GM11168 (cell line): ENCODE results near the gene HOXC11.

Source experiments
- in situ Hi-C: fragments of 300-500 bp; cut with MboI; formaldehyde crosslinking; loops from one replicate; pipeline ENCODE4 v1.12.0; 2022; ENCODE audit warnings: low sequenced_read_pairs; ENCODE audit not compliant: unreplicated experiment

The HOXC11 gene

DNA sequence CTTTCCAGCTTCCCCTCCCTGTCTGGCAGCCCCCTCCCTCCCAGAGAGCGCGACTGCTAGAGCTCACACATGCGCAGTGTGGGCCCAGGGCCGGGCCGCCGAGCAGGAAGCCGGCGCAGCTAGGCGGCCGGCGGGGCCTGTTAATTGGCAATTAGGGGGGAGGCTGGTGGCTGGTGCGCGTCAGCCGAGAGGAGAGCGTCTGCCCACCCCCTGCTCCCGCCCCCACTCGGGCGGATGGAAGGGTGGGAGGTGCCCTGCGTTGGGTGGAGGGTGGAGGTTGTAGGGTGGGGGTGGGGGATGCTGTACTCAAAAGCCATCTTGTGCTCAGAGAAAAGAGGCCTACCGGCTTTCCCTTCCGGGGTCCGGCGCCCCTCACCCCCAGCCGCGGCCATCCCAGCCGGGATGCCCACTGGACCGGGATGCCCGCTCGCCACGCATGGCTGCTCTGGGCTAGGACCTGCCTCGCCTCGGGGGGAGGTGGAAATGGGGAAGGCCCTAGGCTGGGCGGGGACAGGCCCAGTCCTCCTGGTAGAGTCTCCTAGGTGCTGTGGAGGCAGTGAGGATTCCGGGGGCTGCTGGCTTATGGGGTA is 45.0 kb downstream of the HOXC11 start:
- in situ Hi-C loops, result no loop called here

- in situ Hi-C loops, result no loop called here
These were observed 45.6 kb downstream of the HOXC11 start for GRCh38 chr12:54018468-54018984.

DNA sequence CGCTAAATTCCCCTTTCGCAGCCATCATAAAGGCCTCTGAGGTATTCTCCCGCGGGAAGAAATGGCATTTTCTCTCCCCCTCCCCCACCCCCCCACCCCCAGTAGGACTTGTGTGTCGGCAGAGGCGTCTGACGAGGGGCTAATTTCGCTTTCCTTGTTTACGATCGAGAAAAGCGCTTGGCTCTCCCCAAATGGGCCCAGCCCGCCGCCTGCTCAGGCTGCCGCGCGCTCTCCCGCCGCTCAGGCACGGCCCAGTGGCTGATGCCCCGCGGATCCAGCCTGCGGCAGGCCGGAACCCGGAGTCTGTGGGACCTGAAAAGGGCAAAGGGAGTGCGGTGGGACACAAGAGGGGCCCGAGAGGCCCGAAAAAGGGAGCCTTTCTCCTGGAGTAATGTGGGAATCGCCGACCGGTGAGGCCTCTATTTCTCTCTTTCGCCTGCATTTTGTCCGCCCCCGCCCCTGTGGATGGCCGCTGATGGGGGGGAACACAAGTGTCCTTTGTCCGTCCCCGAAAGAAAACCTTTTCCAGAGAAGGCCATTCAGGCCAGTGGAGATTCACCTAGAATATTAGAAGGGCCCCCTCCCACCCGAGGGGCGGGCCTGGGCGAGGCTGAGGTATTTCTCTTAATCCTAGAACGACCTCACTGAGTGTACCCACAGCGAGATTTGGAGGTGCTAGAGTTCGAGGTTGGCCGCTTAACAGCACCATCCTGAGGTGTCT is 46.3 kb downstream of the HOXC11 start:
- in situ Hi-C loops, result no loop called here

DNA sequence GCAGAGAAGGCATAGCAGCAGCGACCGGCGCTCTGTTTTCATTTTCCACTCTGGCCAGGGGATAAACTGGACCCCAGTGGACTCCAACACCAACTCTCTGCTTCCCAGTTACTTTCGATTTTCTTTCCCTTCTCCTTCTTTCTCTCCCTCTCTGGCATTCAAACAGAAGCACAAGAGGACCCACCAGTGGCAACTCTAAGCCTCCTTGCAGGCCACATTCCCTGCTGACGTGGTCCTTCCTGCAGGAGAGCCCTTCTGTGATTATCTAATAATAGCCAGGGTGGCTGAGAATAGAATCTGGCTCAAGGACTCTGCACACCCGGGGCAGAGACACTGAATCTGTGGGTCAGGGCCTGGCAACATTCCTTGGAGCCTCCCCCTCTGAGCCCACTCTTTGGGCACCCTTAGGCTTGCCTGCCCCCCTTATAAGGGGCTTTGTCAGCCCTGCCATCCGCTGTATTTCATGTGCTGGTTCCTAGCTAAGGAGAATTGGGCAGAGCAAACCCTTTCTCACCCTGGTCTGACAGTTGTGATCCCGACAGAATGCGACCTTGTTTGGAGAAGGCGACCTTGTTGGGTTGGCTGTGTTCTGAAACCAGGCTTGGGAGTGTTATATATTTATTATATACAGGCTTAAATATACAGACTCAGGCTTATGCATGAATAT is 47.1 kb downstream of the HOXC11 start:
- in situ Hi-C loops, result no loop called here

- in situ Hi-C loops, result no loop called here
These were observed 47.9 kb downstream of the HOXC11 start for GRCh38 chr12:54020591-54021405.

DNA sequence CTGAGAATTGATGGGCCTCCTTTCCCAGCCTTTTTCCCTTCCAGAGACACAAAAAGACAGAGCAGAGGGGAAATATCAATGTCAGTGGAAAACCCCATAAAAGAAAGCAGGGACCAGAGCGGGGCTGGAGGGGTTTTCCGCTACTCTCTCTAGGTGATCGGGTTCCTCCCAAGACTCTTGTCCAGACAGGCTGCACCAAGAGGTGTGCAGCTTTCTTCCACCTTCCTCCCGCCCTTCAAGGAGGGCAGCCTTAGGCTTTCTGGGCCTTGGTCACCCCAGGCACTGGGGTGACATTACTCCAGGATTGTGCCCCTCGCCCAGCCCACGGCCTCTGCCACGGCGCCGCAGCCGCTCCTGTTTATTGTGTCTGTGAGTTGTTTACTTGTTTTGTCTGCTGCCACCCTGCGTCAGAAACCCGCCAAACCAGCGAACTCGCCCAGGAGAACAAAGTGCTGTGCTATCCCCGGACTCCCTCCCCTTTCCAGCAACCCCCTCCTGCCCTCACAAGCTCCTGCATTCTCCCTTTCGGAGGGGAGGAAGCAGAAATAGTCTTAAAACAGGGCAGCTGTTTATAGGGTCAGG is 48.6 kb downstream of the HOXC11 start:
- in situ Hi-C loops, result no loop called here

DNA sequence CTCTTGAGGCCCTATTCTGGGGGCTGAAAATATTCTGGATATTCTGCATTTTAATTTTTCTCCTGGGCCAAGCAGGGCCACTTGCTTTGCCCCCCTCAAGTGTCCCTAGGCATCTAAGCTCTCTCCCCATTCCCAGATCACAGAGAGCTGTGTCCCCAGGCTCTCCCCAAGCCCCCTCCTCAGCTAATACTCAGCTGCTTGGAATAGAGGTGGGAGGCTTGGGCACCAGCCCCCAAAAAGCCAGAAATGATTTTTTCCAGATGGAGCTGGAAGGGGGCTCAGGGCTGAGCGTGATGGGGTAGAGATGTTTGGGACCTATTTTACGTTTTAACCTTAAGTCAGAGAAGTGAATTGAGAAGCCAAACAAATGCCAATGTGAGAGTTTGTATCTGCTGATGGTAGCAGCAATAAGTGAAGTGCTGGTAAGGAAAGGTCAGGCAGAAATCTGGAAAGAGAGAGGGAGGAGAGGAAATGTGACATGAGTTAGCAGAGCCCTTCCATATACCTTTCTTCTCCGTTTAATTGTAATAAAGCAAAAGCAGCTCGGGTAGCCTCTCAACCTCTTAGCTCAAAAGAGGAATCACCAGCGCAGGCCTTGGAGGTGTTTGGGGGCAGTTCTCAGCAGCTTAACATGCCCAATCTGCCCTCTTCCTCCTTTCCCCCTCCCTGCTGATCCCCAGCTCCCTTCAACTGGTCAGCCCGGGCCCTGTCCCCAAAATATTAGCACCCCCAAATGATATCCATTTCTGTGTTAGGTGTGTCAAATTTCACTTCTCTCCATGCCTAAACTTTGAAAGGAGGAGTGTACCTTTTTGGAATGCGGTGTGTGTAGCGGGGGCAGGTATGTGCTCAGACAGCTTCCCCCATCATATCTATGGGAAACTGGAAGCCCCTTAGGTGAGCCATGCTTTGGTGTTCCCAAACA is 50.3 kb downstream of the HOXC11 start:
- in situ Hi-C loops, result no loop called here

DNA sequence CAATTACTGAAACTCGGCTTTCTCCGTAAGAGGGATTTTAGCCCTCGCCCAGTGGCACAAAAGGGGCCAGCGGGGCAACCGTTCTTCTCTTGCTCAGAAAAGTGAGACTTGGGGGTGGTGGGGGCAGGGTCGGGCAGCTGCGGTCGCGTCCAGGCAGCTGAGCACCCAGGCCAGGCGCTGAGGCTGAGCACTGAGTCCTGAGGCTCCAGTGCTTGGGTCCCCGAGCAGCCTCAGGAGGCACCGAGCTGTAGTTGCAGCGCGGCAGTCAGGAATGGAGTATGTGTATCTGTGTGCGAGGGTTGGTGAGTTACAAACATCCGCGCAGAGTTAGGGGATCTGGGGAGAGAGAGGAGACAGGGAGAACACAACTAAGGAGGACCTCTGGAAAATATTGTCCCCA is 51.2 kb downstream of the HOXC11 start:
- in situ Hi-C loops, result no loop called here

- in situ Hi-C loops, result loop anchor here (5.0 kb wide), 1 partner anchor 168 kb away; no protein-coding TSS in a partner anchor
These were observed 51.8 kb downstream of the HOXC11 start for GRCh38 chr12:54024581-54025305.

DNA sequence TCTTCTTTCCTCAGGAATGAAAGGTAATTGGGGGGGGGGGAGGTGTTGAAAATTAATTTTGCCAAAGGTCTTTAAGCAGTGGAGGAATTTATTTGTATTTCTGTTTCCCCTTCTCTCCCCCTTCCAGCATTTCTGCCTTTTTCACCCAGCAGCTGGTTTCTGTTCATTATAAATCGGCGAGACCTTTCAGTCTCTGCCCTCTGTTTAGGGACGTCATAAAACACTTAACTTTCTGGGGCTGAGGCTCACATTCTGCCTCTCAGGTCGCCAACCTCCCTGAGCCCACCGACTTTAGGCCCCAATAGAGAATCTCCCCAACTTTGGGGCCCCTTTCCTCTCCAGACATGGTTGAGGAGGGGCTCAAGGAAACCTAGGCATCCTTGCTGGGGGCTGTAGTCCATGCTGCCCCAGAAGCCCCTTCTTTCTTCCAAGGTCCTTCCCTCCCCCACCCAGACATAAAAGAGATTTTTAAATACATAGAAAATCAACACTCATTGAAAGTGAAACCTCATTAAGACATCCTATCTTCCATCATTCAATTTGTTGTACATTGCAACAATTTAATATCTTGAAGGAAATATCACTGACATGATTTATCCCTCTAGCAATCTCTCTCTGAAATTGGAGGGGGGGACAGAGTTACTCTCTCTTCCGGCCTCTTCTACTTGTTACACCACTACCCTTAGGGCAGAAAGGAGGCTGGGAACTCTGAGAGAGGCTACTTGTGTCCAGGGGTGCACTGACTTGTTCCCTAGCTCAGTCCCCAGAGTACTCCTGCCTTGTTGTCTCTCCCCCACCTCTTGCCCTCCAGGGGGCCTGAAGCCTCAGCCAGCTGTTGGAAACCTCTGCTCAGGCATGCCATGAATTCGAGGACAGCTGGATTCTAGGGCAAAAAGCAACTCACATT is 52.8 kb downstream of the HOXC11 start:
- in situ Hi-C loops, result loop anchor here (5.0 kb wide), 1 partner anchor 167 kb away; no protein-coding TSS in a partner anchor

DNA sequence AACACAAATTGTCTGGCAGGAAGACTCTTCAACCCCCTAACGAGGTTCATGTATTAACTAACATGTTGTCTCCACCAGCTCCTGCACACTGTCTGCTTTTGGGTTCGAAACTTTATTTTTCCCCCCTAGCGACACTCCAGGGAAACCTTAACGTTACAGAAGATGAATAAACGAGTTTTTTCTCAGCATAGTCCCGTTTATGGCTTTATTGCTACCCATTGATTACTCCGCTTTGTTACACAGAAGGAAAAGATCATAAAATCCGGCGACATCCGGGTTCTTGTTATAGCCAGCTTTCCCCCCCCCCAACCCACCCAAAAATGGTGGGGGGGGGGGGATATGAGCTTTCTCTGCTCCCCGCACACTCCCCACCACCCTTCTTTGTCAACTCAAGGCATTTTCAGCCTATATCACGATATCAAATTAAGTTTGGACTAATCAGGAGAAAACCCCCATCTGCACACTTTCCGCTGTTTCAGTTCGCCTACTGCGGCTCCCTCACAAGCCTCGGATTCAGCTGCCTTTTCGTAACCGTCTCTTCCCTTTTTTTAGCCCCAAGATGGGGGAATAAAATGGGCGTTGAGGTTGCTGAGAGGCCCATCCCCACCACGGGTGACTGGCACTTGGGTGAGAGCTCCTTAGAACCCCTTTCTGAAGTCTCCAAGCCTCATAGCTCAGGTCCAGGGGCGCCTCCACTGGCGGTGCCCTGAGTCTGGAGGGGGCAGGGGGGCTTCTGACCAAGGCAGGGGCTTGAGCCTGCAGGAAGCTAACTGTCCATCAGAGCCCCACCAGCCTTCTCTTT is 53.9 kb downstream of the HOXC11 start:
- in situ Hi-C loops, result loop anchor here (5.0 kb wide), 1 partner anchor 165 kb away; no protein-coding TSS in a partner anchor
